Effector memory CD8-positive, alpha-beta T cell (primary cell): Measurements from ENCODE around the gene RCC2.
A peak's percentile ranks its signal among the peaks of the same experiment; 100 is the strongest.
"Not testable (repeated sequence)": the region's sequence is repeated elsewhere in the genome, so short reads cannot be mapped to it uniquely, and the experiment has no call there.

Experiments
- ATAC-seq: fragments of 150-1000 bp; cut with Tn5 transposase; replicated peaks from 2 replicates; pipeline ENCODE4 v1.10.0; 2021; ENCODE audit warnings: mild to moderate bottlenecking, moderate library complexity
- DNase-seq, 3 experiments: peaks; one replicate each; pipeline ENCODE4 v3.0.0; 2021
- H3K27ac Mint-ChIP-seq, 2 donors: one replicate each; pipeline ENCODE4 v1.8.0; 2022; ENCODE audit warnings: mild to moderate bottlenecking in 2 of 2, mixed read lengths in 2 of 2, moderate library complexity in 2 of 2
- H3K27me3 Mint-ChIP-seq, 2 donors: one replicate each; pipeline ENCODE4 v1.8.0; 2022; ENCODE audit warnings: mixed read lengths in 2 of 2
- H3K36me3 Mint-ChIP-seq: one replicate; pipeline ENCODE4 v1.8.0; 2022; ENCODE audit warnings: mild to moderate bottlenecking, moderate library complexity, mixed read lengths; ENCODE audit not compliant: insufficient read depth
- H3K4me1 Mint-ChIP-seq, 2 donors: one replicate each; pipeline ENCODE4 v1.8.0; 2022; ENCODE audit warnings: low read depth in 2 of 2, mixed read lengths in 2 of 2
- H3K4me3 Mint-ChIP-seq, 2 donors: one replicate each; pipeline ENCODE4 v1.8.0; 2022; ENCODE audit warnings: mild to moderate bottlenecking in 2 of 2, mixed read lengths in 2 of 2, moderate library complexity in 2 of 2
- H3K9me3 Mint-ChIP-seq, 2 donors: one replicate each; pipeline ENCODE4 v1.8.0; 2022; ENCODE audit warnings: mixed read lengths in 2 of 2
- total RNA-seq, 9 experiments: gene quantifications; one replicate each; lab custom pipeline; 2026; lab: John Stamatoyannopoulos, UW

The RCC2 gene
- 77.2 to 289 (median 134) reads per million in 9 experiments for total RNA-seq

GRCh38 chr1:17439250-17440073 lies at the start of gene RCC2:
TSS of gene RCC2 (minus strand) at chr1:17439677. CDS start at chr1:17438514, 1,163 bp downstream.
- peak within 1 kb of the TSS; percentile 95 to 96 for H3K4me3 Mint-ChIP-seq
- DNase-seq (peak; percentile 47 to 61 (median 51)), ATAC-seq (peak; percentile 76)
- H3K27ac Mint-ChIP-seq = peak within 1 kb of the TSS; percentile 97
- peaks cover 0 to 8% of the 10 kb centered on the region in 2 donors for H3K27me3 Mint-ChIP-seq
- no peaks in the 10 kb centered on the region for H3K9me3 Mint-ChIP-seq
- peaks cover 38% of the 10 kb centered on the region for H3K36me3 Mint-ChIP-seq
- peaks cover 24 to 36% of the 10 kb centered on the region in 2 donors for H3K4me1 Mint-ChIP-seq

DNA sequence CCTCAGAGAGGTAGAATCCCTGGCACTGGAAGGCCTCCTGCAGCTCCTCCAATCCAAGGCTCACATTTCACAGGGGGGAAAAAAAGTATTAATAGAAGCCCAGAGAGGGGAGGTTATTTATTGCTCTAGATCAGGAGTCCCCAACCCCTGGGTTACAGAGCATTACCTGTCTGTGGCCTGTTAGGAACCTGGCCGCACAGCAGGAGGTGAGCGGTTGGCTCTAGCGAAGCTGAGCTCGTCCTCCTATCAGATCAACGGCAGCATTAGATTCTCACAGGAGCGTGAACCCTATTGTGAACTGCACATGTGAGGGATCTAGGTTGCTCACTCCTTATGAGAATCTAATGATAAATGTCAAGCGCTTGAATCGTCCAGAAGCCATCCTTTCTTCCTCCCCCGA lies 46.8 kb upstream of the RCC2 start:
- no peak overlapping the region for H3K4me3 Mint-ChIP-seq
- no peak overlapping the region for H3K27ac Mint-ChIP-seq
- H3K27me3 Mint-ChIP-seq = peaks cover 15 to 48% of the 10 kb centered on the region in 2 donors
- H3K9me3 Mint-ChIP-seq = no peaks in the 10 kb centered on the region
- ATAC-seq (no peak), DNase-seq (no peak)
- H3K4me1 Mint-ChIP-seq = no peaks in the 10 kb centered on the region
- no peaks in the 10 kb centered on the region for H3K36me3 Mint-ChIP-seq

DNA sequence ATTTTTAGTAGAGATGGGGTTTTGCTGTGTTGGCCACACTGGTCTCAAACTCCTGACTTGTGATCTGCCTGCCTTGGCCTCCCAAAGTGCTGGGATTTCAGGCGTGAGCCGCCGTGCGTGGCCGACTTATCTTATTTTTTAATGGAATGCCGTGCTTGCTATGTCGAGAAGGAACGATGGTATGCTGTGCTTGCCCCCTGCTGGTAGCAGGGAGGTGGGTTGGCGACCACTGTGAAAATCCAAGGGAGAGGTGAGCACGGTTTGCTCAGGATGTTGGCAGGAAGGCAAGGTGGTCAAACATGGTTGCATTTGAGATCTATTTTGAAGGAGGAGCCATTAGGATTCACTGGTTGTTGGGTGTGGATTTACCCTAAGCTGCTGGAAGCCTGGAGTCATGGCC lies 45.8 kb upstream of the RCC2 start:
- peaks cover 15 to 46% of the 10 kb centered on the region in 2 donors for H3K27me3 Mint-ChIP-seq
- H3K9me3 Mint-ChIP-seq = no peaks in the 10 kb centered on the region
- DNase-seq (no peak), ATAC-seq (no peak)
- H3K4me1 Mint-ChIP-seq = no peaks in the 10 kb centered on the region
- no peak overlapping the region for H3K27ac Mint-ChIP-seq
- no peaks in the 10 kb centered on the region for H3K36me3 Mint-ChIP-seq
- H3K4me3 Mint-ChIP-seq = peak overlapping the region in 1 of 2 donors; percentile 34

- not testable (repeated sequence) for H3K36me3 Mint-ChIP-seq, H3K27ac Mint-ChIP-seq, ATAC-seq, DNase-seq, H3K4me1 Mint-ChIP-seq, H3K4me3 Mint-ChIP-seq, H3K9me3 Mint-ChIP-seq
- H3K27me3 Mint-ChIP-seq = peaks cover 15 to 30% of the 10 kb centered on the region in 2 donors
These were observed 42.5 kb upstream of the RCC2 start for GRCh38 chr1:17481981-17482380.

DNA sequence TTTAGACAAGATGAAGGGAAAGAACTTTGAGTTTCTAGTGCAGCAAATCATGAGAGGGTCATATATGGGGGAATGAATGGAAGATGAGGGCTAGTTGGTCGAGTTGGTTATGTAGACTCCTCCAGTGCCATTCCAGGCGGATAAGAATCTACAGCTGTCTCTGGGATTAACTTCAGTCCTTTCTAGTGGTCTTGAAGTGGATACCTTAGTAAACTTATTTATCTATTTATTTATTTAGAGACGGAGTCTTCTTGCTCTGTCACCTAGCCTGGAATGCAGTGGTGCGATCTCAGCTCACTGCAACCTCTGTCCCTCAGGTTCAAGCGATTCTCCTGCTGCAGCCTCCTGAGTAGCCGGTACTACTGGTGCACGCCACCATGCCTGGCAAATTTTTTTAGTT lies 41.4 kb upstream of the RCC2 start:
- DNase-seq (no peak), ATAC-seq (no peak)
- no peaks in the 10 kb centered on the region for H3K9me3 Mint-ChIP-seq
- no peak overlapping the region for H3K27ac Mint-ChIP-seq
- H3K4me3 Mint-ChIP-seq = no peak overlapping the region
- no peaks in the 10 kb centered on the region for H3K36me3 Mint-ChIP-seq
- peaks cover 15 to 26% of the 10 kb centered on the region in 2 donors for H3K27me3 Mint-ChIP-seq
- no peaks in the 10 kb centered on the region for H3K4me1 Mint-ChIP-seq

GRCh38 chr1:17475752-17476151 lies 36.3 kb upstream of the RCC2 start:
- no peaks in the 10 kb centered on the region for H3K4me1 Mint-ChIP-seq
- H3K27me3 Mint-ChIP-seq = peaks cover 0 to 6% of the 10 kb centered on the region in 2 donors
- DNase-seq = no peak
- no peak for ATAC-seq
- H3K36me3 Mint-ChIP-seq = peaks cover 4% of the 10 kb centered on the region
- H3K4me3 Mint-ChIP-seq = no peak overlapping the region
- no peaks in the 10 kb centered on the region for H3K9me3 Mint-ChIP-seq
- H3K27ac Mint-ChIP-seq = no peak overlapping the region

- H3K27me3 Mint-ChIP-seq, DNase-seq, H3K4me1 Mint-ChIP-seq, H3K36me3 Mint-ChIP-seq, H3K4me3 Mint-ChIP-seq, H3K9me3 Mint-ChIP-seq, ATAC-seq, H3K27ac Mint-ChIP-seq: not testable (repeated sequence)
These were observed 35.5 kb upstream of the RCC2 start for GRCh38 chr1:17474836-17475555.

- ATAC-seq = no peak
- H3K9me3 Mint-ChIP-seq = no peaks in the 10 kb centered on the region
- no peak overlapping the region for H3K27ac Mint-ChIP-seq
- peaks cover 7% of the 10 kb centered on the region for H3K36me3 Mint-ChIP-seq
- H3K27me3 Mint-ChIP-seq = peaks cover 0 to 6% of the 10 kb centered on the region in 2 donors
- DNase-seq = no peak
- H3K4me1 Mint-ChIP-seq = no peaks in the 10 kb centered on the region
- H3K4me3 Mint-ChIP-seq = no peak overlapping the region
These were observed 33.3 kb upstream of the RCC2 start for GRCh38 chr1:17472814-17473213.

- Mint-ChIP-seq H3K36me3 (peaks cover 7% of the 10 kb centered on the region), H3K4me1 (no peaks in the 10 kb centered on the region), H3K4me3 (no peak overlapping the region), H3K27me3 (peaks cover 0 to 6% of the 10 kb centered on the region in 2 donors), H3K9me3 (no peaks in the 10 kb centered on the region), H3K27ac (no peak overlapping the region)
- DNase-seq (no peak), ATAC-seq (no peak)
These were observed 31.9 kb upstream of the RCC2 start for GRCh38 chr1:17471393-17471792.

GRCh38 chr1:17470021-17470799 lies 30.7 kb upstream of the RCC2 start:
- H3K27me3 Mint-ChIP-seq = no peaks in the 10 kb centered on the region

DNA sequence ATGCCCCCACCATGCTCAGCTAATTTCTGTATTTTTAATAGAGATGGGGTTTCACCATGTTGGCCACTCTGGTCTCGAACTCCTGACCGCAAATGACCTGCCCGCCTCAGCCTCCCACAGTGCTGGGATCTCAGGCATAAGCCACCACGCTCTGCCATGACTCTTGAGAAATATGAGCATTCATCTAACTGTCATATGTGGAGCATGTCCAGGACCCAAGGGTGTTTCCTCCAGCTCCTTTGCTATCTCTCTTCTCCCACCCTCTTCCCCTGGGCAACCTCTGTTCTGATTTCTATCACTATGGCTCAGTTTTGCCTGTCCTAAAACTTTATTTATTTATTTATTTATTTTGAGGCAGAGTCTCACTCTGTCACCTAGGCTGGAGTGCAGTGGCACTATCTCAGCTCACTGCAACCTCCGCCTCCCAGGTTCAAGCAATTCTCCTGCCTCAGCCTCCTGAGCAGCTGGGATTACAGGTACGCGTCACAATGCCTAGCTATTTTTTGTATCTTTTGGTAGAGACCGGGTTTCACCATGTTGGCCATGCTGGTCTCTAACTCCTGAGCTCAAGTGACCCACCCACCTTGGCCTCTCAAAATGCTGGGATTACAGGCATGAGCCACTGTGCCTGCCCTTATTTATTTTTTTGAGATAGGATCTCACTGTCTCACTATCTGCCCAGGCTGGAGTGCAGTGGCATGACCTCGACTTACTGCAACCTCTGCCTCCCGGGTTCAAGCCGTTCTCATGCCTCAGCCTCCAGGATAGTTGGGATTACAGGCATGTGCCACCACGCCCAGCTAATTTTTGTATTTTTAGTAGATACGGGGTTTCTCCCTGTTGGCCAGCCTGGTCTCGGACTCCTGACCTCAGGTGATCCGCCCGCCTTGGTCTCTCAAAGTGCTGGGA lies 29.1 kb upstream of the RCC2 start:
- H3K36me3 Mint-ChIP-seq, H3K4me3 Mint-ChIP-seq, H3K27me3 Mint-ChIP-seq: not testable (repeated sequence)

More at GRCh38 chr1:17470021-17470799, 30.7 kb upstream of the RCC2 start:
- Mint-ChIP-seq H3K9me3 (no peaks in the 10 kb centered on the region), H3K36me3 (peaks cover 9% of the 10 kb centered on the region), H3K4me1 (no peaks in the 10 kb centered on the region), H3K4me3 (no peak overlapping the region), H3K27ac (no peak overlapping the region)
- DNase-seq (no peak), ATAC-seq (no peak)

DNA sequence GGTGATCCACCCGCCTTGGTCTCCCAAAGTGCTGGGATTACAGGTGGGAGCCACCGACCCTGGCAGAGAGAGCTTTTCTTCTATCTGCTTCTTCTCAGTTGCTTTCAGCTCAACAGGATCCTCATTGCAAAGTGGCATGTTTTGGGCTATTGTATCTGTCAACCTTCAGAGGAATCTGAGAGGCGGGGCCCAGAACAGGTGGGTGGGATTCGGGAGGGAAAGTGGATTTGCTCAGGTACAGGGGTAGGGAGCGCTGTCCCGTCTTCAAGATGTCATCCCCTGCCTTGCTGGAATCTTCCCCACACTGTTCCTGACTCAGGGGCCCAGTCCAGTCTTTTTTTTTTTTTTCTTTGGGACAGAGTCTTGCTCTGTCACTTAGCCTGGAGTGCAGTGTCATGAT lies 26.9 kb upstream of the RCC2 start:
- Mint-ChIP-seq H3K4me1 (no peaks in the 10 kb centered on the region), H3K27ac (no peak overlapping the region), H3K27me3 (no peaks in the 10 kb centered on the region), H3K9me3 (no peaks in the 10 kb centered on the region), H3K36me3 (peaks cover 7% of the 10 kb centered on the region), H3K4me3 (no peak overlapping the region)
- DNase-seq (no peak), ATAC-seq (no peak)

More for the DNA sequence above, 29.1 kb upstream of the RCC2 start:
- not testable (repeated sequence) for H3K4me1 Mint-ChIP-seq, H3K9me3 Mint-ChIP-seq, ATAC-seq, H3K27ac Mint-ChIP-seq, DNase-seq
